NCI-H460 (cell line): ENCODE results near the gene SPEN. TPM values are rescaled to one million over a fixed set of nuclear protein-coding genes. Genes with fewer than 3 reads are reported as not detected.
A peak's percentile ranks its signal among the peaks of the same experiment; 100 is the strongest.
"Not testable (repeated sequence)": the region's sequence is repeated elsewhere in the genome, so short reads cannot be mapped to it uniquely, and the experiment has no call there.

Experiments used
- DNase-seq: peaks from one replicate; pipeline ENCODE4 v3.0.0-alpha.2; 2016; ENCODE audit warnings: low read depth; ENCODE audit errors: extremely low read depth
- total RNA-seq: library from RNA; depleted of rRNA; stranded (reverse); fragments of >200 nt; shearing (Covaris generic); gene quantifications from 2 replicates; pipeline ENCODE4 v1.2.3, GENCODE V29; 2014

Gene SPEN
- total RNA-seq, 1 experiment from 2014 or later: 14.2 TPM

DNA sequence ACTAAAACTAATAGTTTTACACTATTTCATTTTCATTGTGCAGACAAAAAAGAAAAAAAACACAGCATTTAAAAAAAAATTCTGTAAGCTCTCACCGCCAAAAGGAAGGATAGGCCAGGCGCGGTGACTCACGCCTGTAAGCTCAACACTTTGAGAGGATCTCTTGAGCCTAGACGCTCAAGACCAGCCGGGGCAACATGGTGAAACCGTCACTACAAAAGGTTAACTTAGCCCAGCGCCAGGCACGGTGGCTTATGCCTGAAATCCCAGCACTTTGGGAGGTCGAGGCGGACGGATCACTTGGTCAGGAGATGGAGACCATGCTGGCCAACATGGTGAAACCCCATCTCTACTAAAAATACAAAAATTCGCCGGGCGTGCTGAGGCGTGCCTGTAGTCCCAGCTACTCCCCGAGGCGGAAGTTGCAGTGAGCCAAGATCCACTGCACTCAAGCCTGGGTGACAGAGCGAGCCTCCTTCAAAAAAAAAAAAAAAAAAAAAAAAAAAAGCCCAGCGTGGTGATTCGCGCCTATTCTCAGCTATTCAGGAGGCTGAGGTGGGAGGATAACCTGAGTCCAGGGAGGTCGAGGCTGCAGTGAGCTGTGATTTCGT lies 14.3 kb upstream of the SPEN start:
- DNase-seq: peak; percentile 34

DNA sequence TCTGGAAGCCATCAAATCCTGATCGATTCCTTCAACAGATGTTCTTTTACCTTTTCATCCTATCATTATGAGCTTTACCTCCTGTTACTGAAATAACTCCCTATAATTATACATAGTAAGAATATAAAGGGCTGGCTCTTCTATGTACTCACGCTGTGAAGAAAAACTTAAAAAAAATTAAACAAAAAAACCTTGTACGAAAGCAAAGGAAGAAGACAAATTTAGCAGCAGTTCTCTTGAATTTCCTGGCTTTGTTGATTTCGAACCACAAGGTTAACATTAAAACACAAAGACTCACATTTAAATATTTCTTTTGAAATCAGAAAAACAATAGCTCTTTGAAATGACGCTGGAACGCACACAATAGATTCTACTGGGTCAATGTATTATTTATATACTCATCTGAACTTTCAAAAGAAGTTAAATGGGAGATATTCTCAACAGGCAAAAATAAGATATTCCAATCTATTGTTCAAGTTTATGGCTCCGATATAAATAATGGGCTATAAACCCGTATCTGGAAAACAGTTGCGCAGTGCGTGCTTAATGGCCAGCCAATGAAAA lies 13.6 kb upstream of the SPEN start:
- no peak for DNase-seq

DNA sequence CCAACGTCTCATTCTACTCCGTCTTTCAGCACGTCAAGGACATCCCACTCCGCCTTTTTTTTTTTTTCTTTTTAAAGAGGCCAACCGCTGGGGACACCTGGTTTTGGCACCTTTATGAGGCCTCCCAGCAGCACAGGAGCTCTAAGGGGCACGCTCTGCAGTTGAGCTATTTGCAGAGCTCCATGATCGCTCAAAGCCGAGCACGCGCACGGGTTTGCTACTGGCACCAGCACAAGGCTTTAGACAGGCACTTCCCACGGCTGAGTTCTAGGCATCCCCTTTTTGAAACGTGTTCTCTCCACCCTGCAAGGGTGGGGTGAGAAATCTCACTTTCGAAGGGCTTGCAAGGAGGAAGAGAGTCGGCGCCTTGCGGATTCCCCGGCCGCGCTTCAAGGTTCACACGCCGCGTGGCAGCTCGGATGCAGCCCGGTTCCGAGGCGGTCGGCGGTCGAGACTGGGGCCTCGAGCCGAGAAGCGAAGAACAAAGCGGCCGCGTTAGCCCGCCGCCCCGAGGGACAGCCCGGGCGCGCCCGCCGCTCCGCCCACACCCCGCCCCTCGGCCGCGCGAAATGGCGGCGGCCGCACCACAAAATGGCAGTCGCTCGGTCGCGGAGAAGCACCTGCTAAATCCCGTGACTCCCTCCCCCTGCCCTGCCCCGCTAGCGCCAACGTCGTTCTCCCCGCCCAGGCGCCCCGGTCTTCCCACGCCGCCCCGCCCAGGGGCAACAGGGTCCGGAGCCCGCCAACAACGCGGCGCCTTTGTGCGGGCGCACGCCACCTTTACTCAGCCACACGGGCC lies 12.9 kb upstream of the SPEN start:
- peak; percentile 87 for DNase-seq

DNA sequence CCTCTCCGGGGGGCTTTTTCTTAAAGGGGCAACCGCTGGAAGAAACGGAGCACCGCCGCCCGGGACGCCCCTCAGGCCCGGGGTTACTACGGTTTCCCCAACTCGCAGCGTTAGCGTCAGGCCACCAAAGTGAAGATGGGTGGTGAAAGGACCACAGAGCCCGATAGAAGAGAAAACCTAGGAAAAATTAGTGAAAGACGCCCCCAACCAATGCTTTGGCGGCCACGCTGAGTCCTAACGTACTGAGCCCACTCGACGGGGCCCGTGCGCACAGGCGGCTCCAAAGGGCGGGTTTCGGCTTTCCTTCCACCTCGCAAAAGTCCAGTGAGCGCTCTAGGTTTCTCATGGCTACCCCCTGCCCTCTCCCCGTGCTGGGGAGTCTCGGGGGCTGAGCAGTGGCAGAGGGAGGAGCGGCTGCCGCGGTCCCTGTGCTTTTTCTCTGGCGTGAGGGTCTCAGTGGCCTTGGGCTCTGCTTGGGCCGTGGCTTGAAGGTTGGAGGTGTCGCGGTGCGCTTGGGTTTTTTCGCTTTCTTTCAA lies 12.2 kb upstream of the SPEN start:
- no peak for DNase-seq

DNA sequence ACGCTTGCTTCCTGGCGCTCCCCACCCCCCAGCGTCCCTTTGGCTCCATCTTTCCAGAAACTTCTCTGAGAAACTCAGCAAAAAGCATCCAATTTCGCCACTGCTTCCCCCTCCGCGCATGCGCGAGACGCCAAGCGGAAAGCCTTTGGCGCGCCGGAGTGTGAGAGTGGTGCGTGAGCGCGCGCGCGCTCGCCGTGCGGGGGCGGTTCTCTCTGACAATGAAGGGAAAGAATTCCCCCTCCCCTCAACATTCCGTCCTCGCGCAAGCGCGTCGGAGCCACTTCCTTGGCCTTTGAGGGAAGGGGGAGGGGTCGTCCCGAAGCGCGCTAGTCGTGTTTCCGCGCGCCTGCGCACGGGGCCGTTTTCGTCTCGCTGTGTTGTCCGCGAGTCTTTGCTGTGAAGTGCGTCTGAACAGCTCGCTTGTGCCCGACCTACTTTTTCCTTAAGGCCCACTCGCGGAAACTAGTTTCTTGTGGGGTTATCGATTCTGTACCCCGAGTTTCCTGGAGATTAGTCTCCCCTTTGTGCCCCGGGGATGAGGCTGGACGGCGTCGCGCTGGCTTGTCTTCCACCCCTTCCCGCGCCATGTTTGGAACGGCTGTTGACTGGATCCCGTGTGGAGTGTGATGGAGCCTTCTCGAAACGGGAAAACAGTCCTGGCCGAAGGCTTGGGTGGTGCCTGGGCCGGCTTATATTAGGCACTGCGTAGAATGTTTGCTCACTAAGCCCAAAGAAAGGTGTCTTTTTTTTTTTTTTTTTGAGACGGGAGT lies 11.6 kb upstream of the SPEN start:
- DNase-seq: peak; percentile 97

DNA sequence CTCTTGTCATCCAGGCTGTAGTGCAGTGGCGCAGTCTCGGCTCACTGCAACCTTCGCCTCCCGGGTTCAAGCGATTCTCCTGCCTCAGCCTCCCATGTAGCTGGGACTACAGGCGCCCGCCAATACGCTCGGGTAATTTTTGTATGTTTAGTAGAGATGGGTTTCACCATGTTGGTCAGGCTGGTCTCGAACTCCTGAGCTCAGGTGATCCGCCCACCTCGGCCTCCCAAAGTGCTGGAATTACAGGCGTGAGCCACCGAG lies 11.1 kb upstream of the SPEN start:
- DNase-seq: not testable (repeated sequence)

DNA sequence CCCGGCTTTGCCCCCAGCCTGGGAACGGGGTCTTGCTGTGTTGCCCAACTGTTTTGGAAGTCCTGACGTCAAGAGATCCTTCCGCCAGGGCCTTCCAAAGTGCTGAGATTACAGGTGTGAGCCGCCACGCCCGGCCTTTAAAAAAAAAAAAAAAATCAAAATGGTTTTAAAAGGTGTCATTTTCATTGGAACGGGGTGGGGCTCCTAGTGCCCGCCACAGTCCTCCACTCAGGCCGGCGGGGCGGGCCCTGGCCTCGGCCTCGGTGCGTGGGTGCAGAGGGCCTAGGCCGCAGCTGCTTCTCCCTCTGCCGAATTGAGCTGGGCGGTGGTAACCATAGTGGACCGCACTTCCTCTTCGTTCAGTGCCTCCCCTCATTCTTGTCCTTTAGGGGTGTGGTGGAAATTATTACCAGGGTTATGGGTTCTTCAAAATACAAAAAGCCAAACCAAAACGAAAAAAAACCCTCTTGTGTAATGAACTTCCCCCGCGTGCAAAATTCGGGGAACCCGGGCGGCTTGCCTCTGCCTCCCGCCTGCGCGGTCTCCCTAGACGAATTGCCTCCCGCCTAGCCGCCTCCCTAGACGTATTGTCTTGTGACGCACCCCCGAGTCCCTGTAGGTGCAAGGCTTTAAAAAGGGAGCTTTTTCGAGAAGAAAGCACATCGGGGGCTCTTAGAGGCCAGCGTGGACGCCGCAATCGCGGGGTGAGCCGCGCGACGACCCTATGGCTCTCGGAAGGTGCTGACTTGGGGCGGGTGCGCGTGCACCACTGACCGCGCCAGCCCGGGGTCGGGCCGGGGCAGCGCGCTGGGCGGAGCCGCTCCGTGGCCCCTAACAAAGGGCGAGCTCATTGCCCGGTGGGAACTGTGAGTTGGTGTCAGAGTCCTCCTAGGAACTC lies 10.5 kb upstream of the SPEN start:
- DNase-seq: no peak

DNA sequence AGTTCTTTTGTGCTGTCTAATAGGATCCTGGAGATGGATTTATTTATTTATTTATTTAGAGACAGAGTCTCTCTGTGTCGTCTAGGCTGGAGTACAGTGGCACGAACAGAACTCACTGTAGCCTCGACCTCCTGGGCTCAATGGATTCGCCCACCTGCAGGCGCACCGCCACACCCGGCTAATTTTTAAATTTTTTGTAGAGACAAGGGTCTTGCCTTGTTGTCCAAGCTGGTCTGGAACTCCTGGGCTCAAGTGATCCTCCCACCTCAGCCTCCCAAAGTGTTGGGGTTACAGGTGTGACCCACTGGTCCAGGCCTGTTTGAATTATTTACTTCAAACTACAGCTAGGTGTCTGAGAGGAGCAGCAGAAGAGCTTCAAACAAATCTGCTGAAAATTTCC lies 9.6 kb upstream of the SPEN start:
- DNase-seq: no peak

DNA sequence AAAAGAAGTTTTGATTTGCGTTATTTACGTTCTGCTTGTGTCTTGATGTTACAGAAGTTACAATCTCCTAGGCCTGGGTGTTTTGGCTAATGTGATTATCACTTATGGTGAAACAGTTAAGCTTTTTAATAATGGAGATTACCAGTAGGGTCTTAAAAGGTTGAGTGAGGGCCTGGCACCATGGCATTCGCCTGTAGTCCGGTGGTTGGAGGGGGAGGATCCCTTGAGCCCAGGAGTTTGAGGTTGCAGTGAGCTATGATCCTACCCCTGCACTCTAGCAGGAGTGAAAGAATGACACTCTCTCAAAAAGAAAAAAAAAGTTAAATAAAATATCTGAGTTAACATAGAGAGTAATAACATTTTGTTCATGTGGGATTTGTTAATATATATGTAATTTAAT lies 8.8 kb upstream of the SPEN start:
- no peak for DNase-seq

DNA sequence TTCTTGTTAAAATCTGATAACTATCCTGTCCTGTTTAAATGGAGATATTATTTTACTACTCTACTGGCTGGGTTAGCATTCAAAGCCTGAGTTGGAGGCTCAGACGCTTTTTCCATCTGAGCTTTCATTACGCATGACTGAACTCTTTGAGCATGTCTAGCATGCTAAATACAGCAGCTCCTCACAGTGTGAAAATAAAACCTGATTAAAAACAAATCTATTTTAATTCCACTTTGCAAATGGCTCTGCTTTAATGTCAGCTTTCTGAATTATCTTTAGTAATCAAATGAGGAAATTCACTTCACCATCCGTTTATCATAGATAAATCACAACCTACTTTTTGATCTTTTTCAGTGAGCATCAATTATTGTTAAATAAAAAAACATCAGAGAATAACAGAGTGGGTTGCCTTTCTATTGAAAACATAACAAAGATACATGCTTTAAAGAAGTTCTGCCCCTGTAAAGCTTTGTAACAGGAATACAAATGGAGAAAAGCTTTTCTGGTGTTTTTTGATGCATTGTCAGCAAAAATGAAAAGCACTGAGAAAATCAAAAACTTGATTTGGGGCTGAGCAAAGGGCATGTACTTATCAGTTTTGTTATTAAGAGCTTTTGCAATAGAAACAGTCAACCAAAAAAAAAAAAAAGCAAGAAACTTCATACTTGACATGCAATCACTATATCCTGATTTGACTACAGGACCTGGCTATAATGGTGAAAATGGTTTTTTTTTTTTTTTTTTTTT lies 3.5 kb upstream of the SPEN start:
- no peak for DNase-seq

DNA sequence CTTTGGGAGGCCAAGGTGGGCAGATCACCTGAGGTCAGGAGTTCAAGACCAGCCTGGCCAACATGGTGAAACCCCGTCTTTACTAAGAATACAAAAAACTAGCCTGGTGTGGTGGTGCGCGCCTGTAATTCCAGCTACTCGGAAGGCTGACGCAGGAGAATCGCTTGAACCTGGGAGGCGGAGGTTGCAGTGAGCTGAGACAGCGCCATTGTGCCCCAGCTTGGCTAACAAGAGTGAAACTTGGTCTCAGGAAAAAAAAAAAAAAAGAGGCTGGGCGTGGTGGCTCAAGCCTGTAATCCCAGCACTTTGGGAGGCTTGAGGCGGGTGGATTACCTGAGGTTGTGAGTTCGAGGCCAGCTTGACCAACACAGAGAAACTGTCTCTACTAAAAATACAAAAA lies 1.5 kb upstream of the SPEN start:
- DNase-seq: not testable (repeated sequence)

DNA sequence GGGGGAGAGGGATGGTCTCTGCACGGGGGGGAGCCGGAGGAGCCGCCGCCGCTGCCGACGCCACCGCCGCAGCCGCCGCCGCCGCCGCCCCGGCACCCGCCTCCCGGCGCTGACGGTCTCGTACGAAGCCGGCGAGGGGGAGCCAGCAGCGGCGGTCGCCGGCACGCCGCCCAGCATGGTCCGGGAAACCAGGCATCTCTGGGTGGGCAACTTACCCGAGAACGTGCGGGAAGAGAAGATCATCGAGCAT lies 311 bp downstream of the SPEN start:
- DNase-seq: no peak

DNA sequence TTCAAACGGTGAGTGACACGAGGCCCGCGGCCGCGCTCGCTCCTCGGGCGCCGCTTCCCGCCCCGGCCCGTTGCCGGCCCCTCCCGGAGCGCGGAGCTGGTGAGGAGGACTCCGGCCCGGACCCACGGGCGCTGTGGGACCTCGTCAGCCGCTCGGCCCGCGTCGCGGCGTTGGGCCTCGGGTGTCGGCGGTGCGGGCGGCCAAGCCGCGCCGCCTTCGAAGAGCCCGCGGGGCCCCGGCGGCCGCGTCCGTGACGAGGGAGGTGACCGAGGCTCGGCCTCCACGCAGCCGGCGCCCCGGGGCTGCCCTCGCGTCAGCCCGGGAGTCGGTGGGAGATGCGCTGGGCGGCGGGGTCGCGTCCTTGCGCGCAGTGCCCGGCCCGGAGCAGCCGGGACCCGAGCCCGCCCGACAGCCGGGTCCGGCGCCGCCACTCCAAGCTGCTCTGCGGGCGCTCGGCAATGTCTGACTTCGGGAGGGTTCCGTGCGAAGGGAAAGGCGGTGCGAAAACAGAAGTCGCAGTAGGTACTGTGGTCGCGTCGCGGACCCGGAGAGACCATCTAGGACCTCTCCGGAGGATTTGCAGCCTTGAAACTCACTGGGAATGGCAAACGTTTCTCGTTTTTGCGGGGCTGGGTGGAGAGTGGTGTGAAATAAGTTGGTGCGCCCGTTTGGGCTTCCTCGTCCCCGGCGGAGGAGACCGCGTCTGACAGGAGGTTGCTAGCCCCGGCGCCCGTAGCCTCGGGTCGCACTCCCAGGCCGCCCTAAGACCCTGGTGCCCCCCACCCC lies 829 bp downstream of the SPEN start:
- DNase-seq: no peak

DNA sequence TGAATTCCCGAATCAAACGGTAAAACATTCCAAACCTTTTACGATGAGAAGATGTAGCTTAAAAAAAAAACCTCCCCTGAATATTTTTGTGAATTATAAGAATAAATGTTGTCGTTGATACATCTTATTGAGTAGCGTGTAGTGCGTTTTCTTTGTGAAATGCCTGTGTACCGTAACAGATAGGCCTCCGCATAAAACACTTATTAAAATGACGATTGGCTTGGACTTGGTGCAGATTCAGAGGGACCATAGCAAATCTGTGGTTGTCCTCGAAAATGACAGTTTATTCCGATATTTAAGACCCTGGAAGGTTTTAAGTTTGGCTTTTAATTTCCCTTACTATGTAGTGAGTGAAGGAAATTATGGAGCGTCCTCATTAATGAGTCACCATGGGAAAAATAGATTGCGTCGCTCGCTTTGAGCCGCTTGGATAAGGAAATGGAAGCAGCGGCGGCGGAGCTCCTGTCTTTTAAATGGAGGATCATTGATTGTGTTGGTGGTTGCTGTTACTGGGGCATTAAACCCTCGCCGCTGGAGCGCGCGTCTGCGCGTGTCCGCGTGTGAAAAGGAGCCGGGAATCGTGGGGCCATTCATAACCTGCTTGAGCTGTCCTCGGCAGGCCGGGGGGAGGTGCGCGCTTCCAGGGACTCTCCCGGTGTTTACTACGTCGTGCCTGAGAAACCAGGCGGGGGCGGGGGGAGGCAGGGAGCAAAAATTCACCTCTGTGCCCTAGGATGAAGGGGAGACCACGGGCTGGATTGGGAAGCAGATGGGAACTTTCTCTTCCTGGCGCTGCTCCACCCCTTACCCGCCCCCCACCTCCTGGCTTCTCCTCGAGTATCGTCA lies 1.6 kb downstream of the SPEN start:
- DNase-seq: peak; percentile 64

DNA sequence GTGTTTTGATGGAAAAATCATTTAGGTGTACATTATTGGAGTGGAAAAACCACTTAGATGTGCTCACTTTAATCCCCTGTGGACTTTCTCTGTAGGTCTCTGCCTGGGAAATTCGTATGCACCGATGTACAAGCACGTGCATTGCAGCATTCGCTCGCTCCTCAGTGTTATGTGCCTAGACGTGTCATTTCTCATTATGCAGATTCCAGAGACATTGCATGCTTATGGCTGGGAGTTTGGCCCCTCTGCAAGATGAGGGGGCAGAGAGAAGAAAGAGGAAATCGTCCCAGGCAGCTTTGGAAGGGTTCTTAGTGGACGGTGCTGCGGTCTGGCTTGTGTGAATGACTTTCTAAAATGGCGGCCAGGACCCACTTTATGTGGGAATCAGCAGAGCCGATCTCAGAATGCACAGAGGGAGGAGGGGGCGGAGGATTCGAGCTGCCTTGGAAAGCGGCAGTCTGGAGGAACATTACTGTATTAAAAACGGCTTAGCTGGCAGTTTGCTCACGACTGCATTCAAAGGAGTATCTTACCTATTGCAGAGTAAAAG lies 2.3 kb downstream of the SPEN start:
- peak; percentile 32 for DNase-seq

DNA sequence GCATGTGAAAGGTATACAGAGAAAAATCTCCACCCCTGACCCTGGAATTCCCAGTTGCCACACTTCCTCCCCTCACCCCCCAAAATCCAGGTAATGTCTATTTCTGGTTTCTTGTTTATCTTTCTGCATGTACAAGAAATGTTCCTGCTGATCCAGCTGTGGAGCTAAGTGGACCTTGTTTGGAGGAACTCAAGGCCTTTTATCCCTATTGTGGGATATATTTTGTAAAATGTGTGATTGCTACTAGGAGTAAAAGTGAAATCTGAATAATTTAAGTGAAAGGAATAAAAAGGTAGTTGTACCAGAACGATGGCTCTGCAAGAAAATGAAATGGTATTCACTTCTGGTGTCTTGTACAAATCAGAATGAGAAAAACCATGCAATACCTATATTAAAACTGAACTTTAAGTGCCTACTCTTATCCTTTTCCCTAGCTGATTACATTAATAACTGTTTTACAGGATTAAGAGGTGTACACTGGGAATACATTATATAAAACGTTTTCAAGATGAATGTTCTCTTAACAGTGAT lies 3.0 kb downstream of the SPEN start:
- no peak for DNase-seq

DNA sequence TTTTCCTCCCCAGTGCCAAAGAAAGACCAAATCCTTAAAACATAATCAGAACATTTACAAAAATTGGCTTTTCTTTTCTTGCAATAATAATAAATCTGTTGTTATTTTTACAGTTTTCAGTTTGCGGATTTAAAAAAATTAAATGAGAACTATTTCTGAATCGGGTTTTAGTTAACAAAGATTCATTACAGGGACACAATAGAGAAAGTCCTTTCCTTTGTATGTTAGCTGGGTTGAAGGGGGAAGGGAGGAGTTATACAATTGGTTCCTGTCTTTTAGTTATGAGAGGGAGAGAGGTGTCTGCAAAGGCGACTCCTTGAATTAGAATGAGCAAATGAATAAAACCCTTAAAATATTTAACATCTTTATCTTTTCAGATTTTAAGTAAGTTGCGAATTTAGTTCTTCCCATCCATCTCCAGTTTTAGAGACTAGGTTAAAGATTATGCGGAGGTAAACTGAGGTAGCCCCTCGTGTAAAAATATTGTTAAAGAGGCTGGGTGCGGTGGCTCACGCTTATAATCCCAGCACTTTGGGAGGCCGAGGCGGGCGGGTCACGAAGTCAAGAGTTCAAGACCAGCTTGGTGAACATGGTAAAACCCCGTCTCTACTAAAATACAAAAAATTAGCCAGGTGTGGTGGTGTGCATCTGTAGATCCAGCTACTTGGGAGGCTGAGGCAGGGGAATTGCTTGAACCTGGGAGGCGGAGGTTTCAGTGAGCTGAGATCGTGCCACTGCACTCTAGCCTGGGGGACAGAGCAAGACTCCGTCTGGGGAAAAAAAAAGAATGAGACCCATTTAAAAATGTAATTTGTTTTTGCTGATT lies 3.9 kb downstream of the SPEN start:
- no peak for DNase-seq
